ENCODE data around the gene CALML3. TPM values are rescaled to one million over a fixed set of nuclear protein-coding genes. Genes with fewer than 3 reads are reported as not detected.

The CALML3 gene
- total RNA-seq, 1 experiment from 2014 or later, result not detected

DNA sequence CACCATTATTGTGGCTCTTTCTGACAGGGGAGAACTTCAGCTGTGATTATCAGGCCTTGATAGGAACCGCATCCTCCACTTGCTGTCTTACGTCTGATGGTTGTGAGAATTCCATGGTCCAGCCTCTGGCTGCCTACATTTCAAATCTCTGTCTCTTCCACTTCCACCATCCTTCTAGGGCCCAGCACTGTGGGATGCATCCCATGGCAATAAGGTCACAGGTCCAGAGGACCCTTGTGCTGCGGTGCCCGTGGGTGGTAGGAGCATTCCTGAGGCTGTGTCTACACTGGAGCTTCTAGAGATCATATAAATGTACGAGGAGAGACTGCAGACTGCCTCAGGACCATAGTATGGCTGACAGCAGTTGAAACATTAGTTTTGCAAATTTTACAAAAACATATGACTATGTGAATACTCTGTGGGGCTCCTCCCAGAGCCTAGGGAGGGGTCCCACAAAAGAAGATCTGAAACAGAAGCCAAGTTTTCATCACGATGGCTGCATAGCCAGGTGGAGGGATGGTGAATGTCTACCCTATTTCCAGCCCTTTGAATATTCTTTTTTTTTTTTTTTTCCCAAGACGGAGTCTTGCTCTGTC lies 11.8 kb downstream of the CALML3 start:
- POLR2A ChIA-PET, result no interaction called here
- CTCF ChIA-PET, result no interaction called here
- in situ Hi-C loops (cut with HindIII; ENCODE audit: low pct_unique_long_range_greater_than_20kb, low sequenced_read_pairs), result no loop called here
- DNase-seq (ENCODE audit: low read depth, low spot score) (no peak), ATAC-seq (no peak)
- Histone ChIP-seq H3K9me3 (ENCODE audit: control insufficient read depth, insufficient read depth, low read depth, low read length) (no peaks in the 10 kb centered on the region), H3K4me1 (ENCODE audit: control insufficient read depth, insufficient read depth, low read length) (no peaks in the 10 kb centered on the region), H3K27me3 (ENCODE audit: control insufficient read depth, insufficient read depth, low read length) (no peaks in the 10 kb centered on the region), H3K4me3 (ENCODE audit: low read depth in 2 of 2, low read length in 2 of 2) (no peak overlapping the region), H3K27ac (ENCODE audit: low read length) (no peak overlapping the region), H3K36me3 (ENCODE audit: control insufficient read depth, insufficient read depth, low read length) (no peaks in the 10 kb centered on the region)
- no TSS peak for BruUV-seq (replicated peaks)
- intact Hi-C loops (cut with micrococcal nuclease; ENCODE audit: unreplicated experiment), result no loop called here
- TF ChIP-seq, protein P1, sequence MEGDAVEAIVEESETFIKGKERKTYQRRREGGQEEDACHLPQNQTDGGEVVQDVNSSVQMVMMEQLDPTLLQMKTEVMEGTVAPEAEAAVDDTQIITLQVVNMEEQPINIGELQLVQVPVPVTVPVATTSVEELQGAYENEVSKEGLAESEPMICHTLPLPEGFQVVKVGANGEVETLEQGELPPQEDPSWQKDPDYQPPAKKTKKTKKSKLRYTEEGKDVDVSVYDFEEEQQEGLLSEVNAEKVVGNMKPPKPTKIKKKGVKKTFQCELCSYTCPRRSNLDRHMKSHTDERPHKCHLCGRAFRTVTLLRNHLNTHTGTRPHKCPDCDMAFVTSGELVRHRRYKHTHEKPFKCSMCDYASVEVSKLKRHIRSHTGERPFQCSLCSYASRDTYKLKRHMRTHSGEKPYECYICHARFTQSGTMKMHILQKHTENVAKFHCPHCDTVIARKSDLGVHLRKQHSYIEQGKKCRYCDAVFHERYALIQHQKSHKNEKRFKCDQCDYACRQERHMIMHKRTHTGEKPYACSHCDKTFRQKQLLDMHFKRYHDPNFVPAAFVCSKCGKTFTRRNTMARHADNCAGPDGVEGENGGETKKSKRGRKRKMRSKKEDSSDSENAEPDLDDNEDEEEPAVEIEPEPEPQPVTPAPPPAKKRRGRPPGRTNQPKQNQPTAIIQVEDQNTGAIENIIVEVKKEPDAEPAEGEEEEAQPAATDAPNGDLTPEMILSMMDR (IDR thresholded peaks at IDR 0.05), result no peak
- TF ChIP-seq POLR2AphosphoS5 (IDR thresholded peaks at IDR 0.05; ENCODE audit: low read depth, low read length) (no peak), TCF7L2 (IDR thresholded peaks at IDR 0.05; ENCODE audit: low read depth, low read length) (no peak), SIN3A (IDR thresholded peaks at IDR 0.05; ENCODE audit: borderline replicate concordance, insufficient read depth, low read depth, low read length) (no peak)
- TF ChIP-seq, protein P2, sequence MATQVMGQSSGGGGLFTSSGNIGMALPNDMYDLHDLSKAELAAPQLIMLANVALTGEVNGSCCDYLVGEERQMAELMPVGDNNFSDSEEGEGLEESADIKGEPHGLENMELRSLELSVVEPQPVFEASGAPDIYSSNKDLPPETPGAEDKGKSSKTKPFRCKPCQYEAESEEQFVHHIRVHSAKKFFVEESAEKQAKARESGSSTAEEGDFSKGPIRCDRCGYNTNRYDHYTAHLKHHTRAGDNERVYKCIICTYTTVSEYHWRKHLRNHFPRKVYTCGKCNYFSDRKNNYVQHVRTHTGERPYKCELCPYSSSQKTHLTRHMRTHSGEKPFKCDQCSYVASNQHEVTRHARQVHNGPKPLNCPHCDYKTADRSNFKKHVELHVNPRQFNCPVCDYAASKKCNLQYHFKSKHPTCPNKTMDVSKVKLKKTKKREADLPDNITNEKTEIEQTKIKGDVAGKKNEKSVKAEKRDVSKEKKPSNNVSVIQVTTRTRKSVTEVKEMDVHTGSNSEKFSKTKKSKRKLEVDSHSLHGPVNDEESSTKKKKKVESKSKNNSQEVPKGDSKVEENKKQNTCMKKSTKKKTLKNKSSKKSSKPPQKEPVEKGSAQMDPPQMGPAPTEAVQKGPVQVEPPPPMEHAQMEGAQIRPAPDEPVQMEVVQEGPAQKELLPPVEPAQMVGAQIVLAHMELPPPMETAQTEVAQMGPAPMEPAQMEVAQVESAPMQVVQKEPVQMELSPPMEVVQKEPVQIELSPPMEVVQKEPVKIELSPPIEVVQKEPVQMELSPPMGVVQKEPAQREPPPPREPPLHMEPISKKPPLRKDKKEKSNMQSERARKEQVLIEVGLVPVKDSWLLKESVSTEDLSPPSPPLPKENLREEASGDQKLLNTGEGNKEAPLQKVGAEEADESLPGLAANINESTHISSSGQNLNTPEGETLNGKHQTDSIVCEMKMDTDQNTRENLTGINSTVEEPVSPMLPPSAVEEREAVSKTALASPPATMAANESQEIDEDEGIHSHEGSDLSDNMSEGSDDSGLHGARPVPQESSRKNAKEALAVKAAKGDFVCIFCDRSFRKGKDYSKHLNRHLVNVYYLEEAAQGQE (IDR thresholded peaks at IDR 0.05; ENCODE audit: insufficient read depth in 1 of 2, low read depth in 2 of 2, low read length in 1 of 2), result no peak

DNA sequence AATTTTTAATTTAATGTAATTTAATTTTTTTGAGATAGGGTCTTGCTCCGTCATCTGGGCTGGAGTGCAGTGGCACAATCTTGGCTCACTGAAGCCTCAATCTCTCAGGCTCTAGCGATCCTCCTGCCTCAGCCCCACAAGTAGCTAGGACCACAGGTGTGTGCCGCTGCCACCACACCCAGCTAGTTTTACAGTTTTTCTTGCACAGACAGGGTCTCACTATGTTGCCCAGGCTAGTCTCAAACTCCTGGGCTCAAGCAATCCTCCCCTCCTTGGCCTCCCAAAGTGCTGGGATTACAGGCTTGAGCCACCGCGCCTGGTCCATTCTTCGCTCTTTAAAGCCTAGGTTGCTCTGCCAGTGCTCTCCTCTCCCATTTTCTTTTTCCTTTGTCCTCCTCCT lies 12.9 kb downstream of the CALML3 start:
- DNase-seq (ENCODE audit: low read depth, low spot score) (no peak), ATAC-seq (no peak)
- Histone ChIP-seq H3K36me3 (ENCODE audit: control insufficient read depth, insufficient read depth, low read length) (no peaks in the 10 kb centered on the region), H3K27ac (ENCODE audit: low read length) (no peak overlapping the region), H3K4me1 (ENCODE audit: control insufficient read depth, insufficient read depth, low read length) (no peaks in the 10 kb centered on the region), H3K4me3 (ENCODE audit: low read depth in 2 of 2, low read length in 2 of 2) (no peak overlapping the region), H3K9me3 (ENCODE audit: control insufficient read depth, insufficient read depth, low read depth, low read length) (peaks cover 6% of the 10 kb centered on the region; the same call in 1 of the 2 replicates), H3K27me3 (ENCODE audit: control insufficient read depth, insufficient read depth, low read length) (no peaks in the 10 kb centered on the region)
- POLR2A ChIA-PET, result no interaction called here
- intact Hi-C loops (cut with micrococcal nuclease; ENCODE audit: unreplicated experiment) (no loop called here), in situ Hi-C loops (cut with HindIII; ENCODE audit: low pct_unique_long_range_greater_than_20kb, low sequenced_read_pairs) (no loop called here)
- no TSS peak for BruUV-seq (replicated peaks)
- CTCF ChIA-PET, result no interaction called here
- TF ChIP-seq, protein P2 (IDR thresholded peaks at IDR 0.05; ENCODE audit: insufficient read depth in 1 of 2, low read depth in 2 of 2, low read length in 1 of 2), result no peak
- TF ChIP-seq, protein P1 (IDR thresholded peaks at IDR 0.05), result no peak
- TF ChIP-seq TCF7L2 (IDR thresholded peaks at IDR 0.05; ENCODE audit: low read depth, low read length) (no peak), POLR2AphosphoS5 (IDR thresholded peaks at IDR 0.05; ENCODE audit: low read depth, low read length) (no peak), SIN3A (IDR thresholded peaks at IDR 0.05; ENCODE audit: borderline replicate concordance, insufficient read depth, low read depth, low read length) (no peak)
